Activated CD8-positive, alpha-beta T cell treated with anti-CD3 and anti-CD28 coated beads for 36 hours (primary cell): Measurements from ENCODE around the gene SAP130. TPM values are rescaled to one million over a fixed set of nuclear protein-coding genes. Genes with fewer than 3 reads are reported as not detected.

Experiments
- ATAC-seq: fragments of 200-7000 bp; cut with Tn5 transposase; one replicate; pipeline ENCODE4 v1.10.0; 2021; ENCODE audit warnings: mild to moderate bottlenecking, moderate library complexity
- CTCF ChIA-PET: fragments of 350-600 bp; sonication (Branson Sonifier 250); formaldehyde crosslinking; loops from one replicate; lab custom pipeline; 2021; ENCODE audit warnings: antibody characterized with exemption; lab: Charles Lee
- POLR2A ChIA-PET: fragments of 350-600 bp; sonication (Branson Sonifier 250); formaldehyde crosslinking; loops from one replicate; lab custom pipeline; 2021; ENCODE audit warnings: antibody characterized with exemption; lab: Charles Lee
- DNase-seq: peaks from one replicate; pipeline ENCODE4 v3.0.0-alpha.2; 2020
- H3K27ac Mint-ChIP-seq: one replicate; pipeline ENCODE4 v1.8.0; 2021; ENCODE audit warnings: mild to moderate bottlenecking, mixed read lengths
- H3K27me3 Mint-ChIP-seq: one replicate; pipeline ENCODE4 v1.8.0; 2021; ENCODE audit warnings: mixed read lengths
- H3K36me3 Mint-ChIP-seq: one replicate; pipeline ENCODE4 v1.8.0; 2021; ENCODE audit warnings: low read depth, mixed read lengths
- H3K4me1 Mint-ChIP-seq: one replicate; pipeline ENCODE4 v1.8.0; 2021; ENCODE audit warnings: low read depth, mixed read lengths
- H3K4me3 Mint-ChIP-seq: one replicate; pipeline ENCODE4 v1.8.0; 2021; ENCODE audit warnings: mild to moderate bottlenecking, moderate library complexity, mixed read lengths
- H3K9me3 Mint-ChIP-seq: one replicate; pipeline ENCODE4 v1.8.0; 2021; ENCODE audit warnings: mixed read lengths
- intact Hi-C: fragments of 100-400 bp; cut with micrococcal nuclease; formaldehyde crosslinking; loops from one replicate; pipeline ENCODE4 v1.10.0; 2022
- total RNA-seq, 2 experiments: library from RNA; stranded (reverse); gene quantifications; one replicate each; pipeline ENCODE4 v1.2.3, GENCODE V29; 2021
- TF ChIP-seq, protein P1 (sequence below): fragments of 200-600 bp; IDR thresholded peaks from one replicate; pipeline ENCODE4 v1.8.0; 2022; ENCODE audit warnings: antibody characterized with exemption, mild to moderate bottlenecking

SAP130 gene
- total RNA-seq, 2 experiments from 2014 or later, result 24.4 to 31.9 TPM

DNA sequence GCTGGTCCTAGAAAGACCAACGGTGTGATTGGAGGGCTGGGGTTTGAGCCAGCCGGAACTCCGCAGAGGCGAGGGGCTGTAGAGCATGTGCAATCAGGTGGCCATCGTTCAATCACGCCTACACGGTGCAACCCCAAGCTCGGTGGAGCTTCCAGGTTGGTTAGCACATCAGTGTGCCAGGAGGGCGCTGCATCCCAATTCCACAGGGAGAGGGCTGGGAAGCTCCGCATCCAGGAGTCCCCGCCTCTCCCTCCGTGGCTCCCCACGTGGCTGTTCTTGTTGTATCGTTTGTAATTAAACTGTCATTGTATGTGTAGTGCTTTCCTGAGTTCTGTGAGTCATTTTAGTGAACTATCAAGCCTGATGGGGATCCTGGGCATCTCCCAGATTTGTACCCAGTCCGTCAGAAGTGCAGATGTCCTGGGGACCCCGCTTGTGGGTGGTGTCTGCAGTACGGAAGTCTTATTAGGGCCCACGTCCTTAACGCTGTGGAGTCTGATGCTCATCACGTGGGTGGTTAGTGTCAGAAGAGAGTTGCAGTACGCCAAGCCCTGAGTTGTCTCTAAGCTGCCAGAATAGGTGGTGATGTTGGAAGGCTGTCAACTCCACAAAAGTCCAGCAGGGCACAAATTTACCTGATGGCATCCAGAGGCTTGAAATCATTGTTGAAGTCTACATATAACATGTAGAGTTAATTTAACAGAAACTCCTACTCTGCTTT, 121.5 kb downstream of the SAP130 start:
- TF ChIP-seq, protein P1, sequence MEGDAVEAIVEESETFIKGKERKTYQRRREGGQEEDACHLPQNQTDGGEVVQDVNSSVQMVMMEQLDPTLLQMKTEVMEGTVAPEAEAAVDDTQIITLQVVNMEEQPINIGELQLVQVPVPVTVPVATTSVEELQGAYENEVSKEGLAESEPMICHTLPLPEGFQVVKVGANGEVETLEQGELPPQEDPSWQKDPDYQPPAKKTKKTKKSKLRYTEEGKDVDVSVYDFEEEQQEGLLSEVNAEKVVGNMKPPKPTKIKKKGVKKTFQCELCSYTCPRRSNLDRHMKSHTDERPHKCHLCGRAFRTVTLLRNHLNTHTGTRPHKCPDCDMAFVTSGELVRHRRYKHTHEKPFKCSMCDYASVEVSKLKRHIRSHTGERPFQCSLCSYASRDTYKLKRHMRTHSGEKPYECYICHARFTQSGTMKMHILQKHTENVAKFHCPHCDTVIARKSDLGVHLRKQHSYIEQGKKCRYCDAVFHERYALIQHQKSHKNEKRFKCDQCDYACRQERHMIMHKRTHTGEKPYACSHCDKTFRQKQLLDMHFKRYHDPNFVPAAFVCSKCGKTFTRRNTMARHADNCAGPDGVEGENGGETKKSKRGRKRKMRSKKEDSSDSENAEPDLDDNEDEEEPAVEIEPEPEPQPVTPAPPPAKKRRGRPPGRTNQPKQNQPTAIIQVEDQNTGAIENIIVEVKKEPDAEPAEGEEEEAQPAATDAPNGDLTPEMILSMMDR, result no peak
- H3K4me1 Mint-ChIP-seq, result peaks cover 2% of the 10 kb centered on the region
- intact Hi-C loops, result no loop called here
- ATAC-seq, result no peak
- POLR2A ChIA-PET, result no interaction called here
- CTCF ChIA-PET, result no interaction called here
- H3K9me3 Mint-ChIP-seq, result no peaks in the 10 kb centered on the region
- no peak overlapping the region for H3K27ac Mint-ChIP-seq
- H3K36me3 Mint-ChIP-seq, result no peaks in the 10 kb centered on the region
- DNase-seq, result no peak
- no peak overlapping the region for H3K4me3 Mint-ChIP-seq
- peaks cover 3% of the 10 kb centered on the region for H3K27me3 Mint-ChIP-seq

GRCh38 chr2:127901339-127902056, 126.4 kb downstream of the SAP130 start:
- ChIA-PET POLR2A (no interaction called here), CTCF (interaction anchor here (0.6 kb wide), 1 partner anchor 101 kb away, joined by 3 read pairs; no protein-coding TSS in a partner anchor)
- no peak overlapping the region for H3K4me3 Mint-ChIP-seq
- H3K9me3 Mint-ChIP-seq, result no peaks in the 10 kb centered on the region
- H3K27me3 Mint-ChIP-seq, result peaks cover 3% of the 10 kb centered on the region
- peaks cover 2% of the 10 kb centered on the region for H3K4me1 Mint-ChIP-seq
- DNase-seq (no peak), ATAC-seq (no peak)
- no peak overlapping the region for H3K27ac Mint-ChIP-seq
- intact Hi-C loops, result no loop called here
- H3K36me3 Mint-ChIP-seq, result no peaks in the 10 kb centered on the region
- TF ChIP-seq, protein P1, result no peak

DNA sequence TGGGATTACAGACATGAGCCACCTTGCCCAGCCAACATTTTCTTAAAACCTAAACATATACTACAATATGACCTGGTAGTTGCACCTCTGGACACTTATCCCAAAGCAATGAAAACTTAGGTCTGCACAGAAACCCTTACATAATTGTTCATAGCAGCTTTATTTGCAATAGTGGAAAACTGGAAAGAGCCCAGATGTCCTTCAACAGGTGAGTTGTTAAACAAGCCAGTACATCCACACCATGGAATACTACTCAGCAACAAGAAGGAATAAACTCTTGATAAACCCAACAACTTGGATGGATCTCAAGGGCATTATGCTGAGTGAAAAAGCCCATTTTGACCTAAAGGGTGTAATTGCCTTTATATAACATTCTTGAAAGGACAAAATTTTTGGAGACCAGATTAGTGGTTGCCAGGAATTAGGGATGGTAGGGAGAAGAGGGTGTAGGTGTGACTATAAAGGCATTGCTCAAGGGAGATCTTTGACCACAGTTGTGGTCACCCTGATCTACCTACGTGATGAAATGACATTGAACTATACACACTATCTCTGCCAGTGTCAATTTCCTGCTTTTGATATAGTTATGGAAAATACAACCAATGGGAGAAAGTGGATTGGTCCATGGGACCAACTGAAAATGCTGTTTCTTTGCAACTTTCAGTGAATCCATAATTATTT, 130.2 kb downstream of the SAP130 start:
- Mint-ChIP-seq H3K9me3 (no peaks in the 10 kb centered on the region), H3K4me1 (no peaks in the 10 kb centered on the region), H3K36me3 (no peaks in the 10 kb centered on the region), H3K27me3 (no peaks in the 10 kb centered on the region), H3K4me3 (no peak overlapping the region), H3K27ac (no peak overlapping the region)
- TF ChIP-seq, protein P1, result no peak
- ChIA-PET CTCF (no interaction called here), POLR2A (no interaction called here)
- DNase-seq, result no peak
- no peak for ATAC-seq
- intact Hi-C loops, result no loop called here

DNA sequence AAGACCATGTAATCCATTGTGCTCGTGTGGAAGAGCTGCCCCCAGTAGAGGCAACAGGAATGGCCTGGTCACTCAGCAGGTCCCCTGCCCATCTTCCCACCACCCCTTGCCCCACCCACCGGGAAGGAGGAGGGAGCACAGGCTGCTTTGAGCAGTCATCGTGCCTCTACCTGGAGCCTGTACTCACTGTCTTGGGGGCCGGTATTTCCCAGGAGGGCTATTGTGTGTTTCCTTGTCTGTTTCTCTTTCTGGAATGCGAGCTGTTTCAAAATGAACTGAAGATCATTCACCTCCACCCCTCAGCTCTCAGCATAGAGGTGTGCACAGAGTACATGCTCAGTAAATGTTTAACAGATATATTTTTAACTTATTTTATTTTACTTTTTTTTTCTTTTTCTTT, 134.4 kb downstream of the SAP130 start:
- Mint-ChIP-seq H3K9me3 (no peaks in the 10 kb centered on the region), H3K4me3 (no peak overlapping the region), H3K4me1 (peaks cover 4% of the 10 kb centered on the region), H3K36me3 (no peaks in the 10 kb centered on the region), H3K27me3 (no peaks in the 10 kb centered on the region), H3K27ac (no peak overlapping the region)
- TF ChIP-seq, protein P1, result no peak
- POLR2A ChIA-PET, result no interaction called here
- intact Hi-C loops, result no loop called here
- CTCF ChIA-PET, result no interaction called here
- ATAC-seq (no peak), DNase-seq (no peak)

GRCh38 chr2:127893033-127893432, 134.8 kb downstream of the SAP130 start:
- Mint-ChIP-seq H3K9me3 (no peaks in the 10 kb centered on the region), H3K36me3 (no peaks in the 10 kb centered on the region), H3K4me1 (peaks cover 6% of the 10 kb centered on the region), H3K27ac (no peak overlapping the region), H3K27me3 (no peaks in the 10 kb centered on the region), H3K4me3 (no peak overlapping the region)
- intact Hi-C loops, result no loop called here
- no peak for DNase-seq
- ChIA-PET CTCF (no interaction called here), POLR2A (no interaction called here)
- ATAC-seq, result no peak
- TF ChIP-seq, protein P1, result no peak
